C4-2B (cell line): ENCODE data around the gene IL10.
"Not testable (repeated sequence)": the region's sequence is repeated elsewhere in the genome, so short reads cannot be mapped to it uniquely, and the experiment has no call there.

ENCODE experiments used
- H3K27ac ChIP-seq: fragments of 450-650 bp; 2 replicates; pipeline ENCODE4 v1.5.1; 2017
- ZFX ChIP-seq: fragments of 450-650 bp; IDR thresholded peaks from 2 replicates; pipeline ENCODE4 v1.6.1; 2017
- TF ChIP-seq, protein P1 (sequence below): fragments of 450-650 bp; conservative IDR thresholded peaks from 2 replicates; pipeline ENCODE4 v1.5.1; 2017; ENCODE audit warnings: mild to moderate bottlenecking

IL10 gene

DNA sequence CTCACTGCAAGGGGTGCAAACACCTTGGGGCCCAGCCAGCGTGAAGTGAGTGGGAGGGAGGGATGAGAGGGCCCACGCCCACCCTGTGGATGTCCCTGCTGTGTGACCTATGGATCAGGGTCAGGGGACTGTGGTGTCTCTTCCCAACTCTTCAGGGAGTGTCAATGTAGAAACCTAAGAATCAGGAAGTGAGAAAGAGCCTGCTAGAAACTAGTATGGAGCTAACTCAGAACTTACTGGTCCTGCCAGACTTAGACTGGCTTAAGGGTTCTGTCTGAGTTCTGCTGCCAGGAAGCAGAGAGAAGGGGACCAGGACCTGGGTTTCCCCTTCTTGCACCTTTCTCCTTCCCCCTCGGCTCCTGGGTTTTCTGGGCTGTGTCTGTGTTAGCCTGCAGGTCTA, 1.8 kb upstream of the IL10 start:
- H3K27ac ChIP-seq: no peak overlapping the region

DNA sequence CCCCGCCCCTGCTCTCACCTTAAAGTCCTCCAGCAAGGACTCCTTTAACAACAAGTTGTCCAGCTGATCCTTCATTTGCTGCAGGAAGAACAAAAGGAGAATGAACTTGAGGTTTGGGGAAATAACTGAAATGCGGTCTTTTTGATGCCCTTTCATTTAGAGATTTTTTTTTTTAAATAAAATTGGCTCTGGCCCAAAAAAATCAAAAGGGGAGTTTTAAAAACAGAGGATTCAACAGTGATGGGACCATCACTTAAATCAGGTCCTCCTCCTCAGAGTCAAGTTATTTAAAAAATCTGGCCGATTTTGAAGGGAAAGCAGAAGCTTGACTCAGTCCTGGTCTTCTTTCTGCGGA, 979 bp downstream of the IL10 start:
- no peak overlapping the region for H3K27ac ChIP-seq
- TF ChIP-seq ZFX: no peak
- TF ChIP-seq, protein P1, sequence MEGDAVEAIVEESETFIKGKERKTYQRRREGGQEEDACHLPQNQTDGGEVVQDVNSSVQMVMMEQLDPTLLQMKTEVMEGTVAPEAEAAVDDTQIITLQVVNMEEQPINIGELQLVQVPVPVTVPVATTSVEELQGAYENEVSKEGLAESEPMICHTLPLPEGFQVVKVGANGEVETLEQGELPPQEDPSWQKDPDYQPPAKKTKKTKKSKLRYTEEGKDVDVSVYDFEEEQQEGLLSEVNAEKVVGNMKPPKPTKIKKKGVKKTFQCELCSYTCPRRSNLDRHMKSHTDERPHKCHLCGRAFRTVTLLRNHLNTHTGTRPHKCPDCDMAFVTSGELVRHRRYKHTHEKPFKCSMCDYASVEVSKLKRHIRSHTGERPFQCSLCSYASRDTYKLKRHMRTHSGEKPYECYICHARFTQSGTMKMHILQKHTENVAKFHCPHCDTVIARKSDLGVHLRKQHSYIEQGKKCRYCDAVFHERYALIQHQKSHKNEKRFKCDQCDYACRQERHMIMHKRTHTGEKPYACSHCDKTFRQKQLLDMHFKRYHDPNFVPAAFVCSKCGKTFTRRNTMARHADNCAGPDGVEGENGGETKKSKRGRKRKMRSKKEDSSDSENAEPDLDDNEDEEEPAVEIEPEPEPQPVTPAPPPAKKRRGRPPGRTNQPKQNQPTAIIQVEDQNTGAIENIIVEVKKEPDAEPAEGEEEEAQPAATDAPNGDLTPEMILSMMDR: no peak

More for the DNA sequence above, 1.8 kb upstream of the IL10 start:
- TF ChIP-seq, protein P1: no peak
- TF ChIP-seq ZFX: no peak

DNA sequence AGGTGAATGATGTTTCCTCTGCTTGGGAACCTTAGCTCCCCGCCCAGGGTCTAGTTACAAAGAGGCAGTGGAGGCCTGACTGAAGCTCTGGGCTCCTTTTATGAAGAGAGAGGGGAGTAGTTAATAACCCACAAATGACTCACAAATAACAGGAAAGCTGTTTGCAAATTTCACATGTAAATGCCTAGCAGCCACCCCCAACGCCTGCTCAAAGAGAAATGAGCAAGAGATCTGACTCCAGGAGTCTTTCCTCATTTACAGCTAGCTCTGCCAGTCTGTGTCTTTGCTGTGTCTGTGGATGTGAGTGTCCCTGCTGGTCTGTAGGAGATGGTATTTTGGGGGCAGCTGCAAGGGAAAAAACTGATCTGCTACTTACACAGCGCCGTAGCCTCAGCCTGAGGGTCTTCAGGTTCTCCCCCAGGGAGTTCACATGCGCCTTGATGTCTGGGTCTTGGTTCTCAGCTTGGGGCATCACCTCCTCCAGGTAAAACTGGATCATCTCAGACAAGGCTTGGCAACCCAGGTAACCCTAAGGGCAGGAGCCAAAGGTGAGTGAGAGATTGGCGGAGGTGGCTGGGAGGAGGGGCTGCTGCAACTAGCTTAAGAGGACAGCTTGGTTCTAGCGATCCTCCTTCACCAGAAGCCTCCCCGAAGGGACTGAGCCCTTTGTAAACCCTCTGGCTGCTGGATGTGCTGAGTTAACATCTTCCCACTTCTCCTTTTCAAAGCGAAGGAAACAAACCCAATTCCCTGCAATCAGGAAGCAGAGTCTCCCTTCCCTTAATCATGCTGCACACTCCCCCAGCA, 1.6 kb downstream of the IL10 start, which contains the start of gene IL19:
Gene IL19, plus strand, starts transcription at position 243 of the 807 bp plus-strand sequence. CDS start 65,890 bp downstream, outside the sequence.
- H3K27ac ChIP-seq: no peak within 1 kb of the TSS
- no peak for TF ChIP-seq ZFX
- TF ChIP-seq, protein P1: no peak

DNA sequence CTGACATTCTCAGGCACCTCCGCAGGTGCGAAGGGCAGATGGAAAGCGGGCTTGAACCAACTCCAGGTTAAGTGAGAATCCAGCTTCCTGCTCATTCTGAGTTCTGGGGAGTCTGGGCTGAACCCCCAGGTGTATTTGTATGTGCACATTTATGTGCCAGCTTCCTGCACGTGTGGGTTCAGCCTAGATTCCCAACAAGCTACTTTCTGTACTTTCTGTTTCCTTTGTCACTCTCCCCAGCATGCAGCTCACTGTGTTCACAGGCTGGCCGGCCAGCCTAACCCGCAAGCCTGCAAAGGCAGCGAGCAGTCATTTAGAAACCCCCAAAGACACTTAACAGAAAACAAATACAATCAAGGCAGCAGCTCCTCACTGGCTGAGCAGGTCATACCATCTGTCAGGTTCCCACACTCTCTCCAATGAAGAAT, 3.0 kb downstream of the IL10 start:
- no peak overlapping the region for H3K27ac ChIP-seq
- TF ChIP-seq ZFX: no peak
- TF ChIP-seq, protein P1: no peak

DNA sequence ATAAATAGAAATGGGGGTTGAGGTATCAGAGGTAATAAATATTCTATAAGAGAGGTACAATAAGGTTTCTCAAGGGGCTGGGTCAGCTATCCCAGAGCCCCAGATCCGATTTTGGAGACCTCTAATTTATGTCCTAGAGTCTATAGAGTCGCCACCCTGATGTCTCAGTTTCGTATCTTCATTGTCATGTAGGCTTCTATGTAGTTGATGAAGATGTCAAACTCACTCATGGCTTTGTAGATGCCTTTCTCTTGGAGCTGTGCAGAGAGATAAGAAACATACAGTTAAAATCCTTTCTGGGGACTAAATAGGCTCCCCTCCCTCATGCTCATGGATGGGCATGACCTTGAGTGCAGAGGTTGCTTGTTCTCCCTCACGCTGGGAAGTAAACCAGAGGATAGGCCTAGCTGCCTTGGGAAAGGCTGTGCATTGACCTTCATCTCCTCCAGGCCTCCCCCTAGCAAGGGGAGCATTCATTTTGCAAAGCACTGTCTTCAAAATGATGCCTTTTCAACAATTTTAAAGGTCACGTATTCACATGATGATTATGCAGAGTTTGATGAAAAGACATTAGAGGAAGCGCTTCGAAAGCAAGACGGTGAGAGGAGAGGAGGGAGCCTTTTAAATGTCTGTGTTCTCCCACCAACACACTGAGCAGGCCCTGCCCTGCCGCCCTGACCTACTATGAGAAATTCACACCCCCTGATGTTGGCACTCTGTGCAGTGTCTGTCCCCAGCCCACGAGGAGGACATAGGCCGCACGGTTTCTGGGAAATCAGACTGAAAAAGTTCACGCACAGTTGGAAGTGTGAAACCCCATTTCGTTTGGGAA, 3.6 kb downstream of the IL10 start:
- TF ChIP-seq, protein P1: no peak
- no peak for TF ChIP-seq ZFX
- no peak overlapping the region for H3K27ac ChIP-seq

DNA sequence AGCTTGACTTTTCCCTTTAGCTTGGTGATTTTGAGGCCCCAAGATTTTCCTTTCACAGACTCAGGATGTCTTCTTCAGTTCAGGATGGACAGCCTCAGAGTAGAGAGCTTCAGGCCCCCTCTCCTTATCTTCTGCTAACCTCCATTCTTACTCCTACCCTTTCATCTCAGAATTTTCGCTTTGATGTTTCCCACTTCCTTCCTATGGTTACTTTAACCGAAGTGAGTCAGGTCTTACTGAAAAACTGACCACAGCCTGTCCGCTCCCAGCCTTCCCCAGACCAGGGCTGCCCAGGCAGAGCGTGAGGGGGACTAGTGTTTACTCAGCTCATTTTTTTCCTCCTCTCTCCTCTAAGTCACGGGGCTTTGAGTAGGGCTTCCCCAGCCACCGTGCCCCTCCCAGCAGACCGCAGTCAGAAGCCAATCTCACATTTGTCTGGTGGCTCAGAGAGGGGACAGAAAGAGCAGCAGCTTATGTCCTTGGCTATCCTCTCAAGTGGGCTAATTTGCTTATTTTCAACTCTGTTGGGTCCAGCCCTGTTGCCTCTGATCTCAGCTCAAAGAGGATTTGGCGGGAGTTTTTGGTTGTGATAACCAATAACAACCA, 5.9 kb downstream of the IL10 start:
- no peak overlapping the region for H3K27ac ChIP-seq

DNA sequence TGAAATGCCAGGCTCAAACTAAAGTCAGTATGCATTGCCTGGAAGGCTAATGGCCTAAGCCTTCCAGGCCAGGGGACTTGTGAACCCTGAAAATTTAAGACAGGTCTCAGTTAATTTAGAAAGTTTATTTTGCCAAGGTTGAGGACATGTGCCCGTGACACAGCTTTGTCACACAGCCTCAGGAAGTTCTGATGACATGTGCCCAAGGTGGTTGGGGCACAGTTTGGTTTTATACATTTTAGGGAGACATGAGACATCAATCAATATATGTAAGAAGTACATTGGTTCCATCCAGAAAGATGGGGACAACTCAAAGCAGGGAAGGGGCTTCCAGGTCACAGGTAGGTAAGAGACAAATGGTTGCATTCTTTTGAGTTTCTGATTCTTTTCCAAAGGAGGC, 6.5 kb downstream of the IL10 start:
- H3K27ac ChIP-seq: not testable (repeated sequence)

More for the DNA sequence above, 5.9 kb downstream of the IL10 start:
- TF ChIP-seq, protein P1: no peak

DNA sequence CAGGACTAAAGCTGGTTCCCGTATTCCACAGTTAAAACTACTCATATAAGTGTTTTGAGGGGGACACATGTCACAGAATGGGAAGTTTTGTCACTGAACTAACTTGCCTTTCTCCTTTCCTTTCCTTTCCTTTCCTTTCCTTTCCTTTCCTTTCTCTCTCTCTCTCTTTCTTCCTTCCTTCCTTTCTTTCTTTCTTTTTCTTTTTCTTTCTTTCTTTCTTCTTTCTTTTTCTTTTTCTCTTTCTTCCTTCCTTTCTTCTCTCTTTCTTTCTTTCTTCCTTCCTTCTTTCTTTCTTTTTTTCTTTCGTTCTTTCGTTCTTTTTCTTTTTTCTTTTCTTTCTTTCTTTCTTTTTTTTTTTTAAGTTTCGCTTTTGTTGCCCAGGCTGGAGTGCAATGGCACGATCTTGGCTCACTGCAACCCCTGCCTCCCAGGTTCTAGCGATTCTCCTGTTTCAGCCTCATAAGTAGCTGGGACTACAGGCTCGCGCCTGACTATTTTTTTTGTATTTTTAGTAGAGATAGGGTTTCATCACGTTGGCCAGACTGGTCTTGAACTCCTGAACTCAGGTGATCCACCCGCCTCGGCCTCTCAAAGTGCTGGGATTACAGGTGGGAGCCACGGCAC, 9.4 kb downstream of the IL10 start:
- H3K27ac ChIP-seq: not testable (repeated sequence)
